SIG-M5 treated with dmso at 0.1 percent for 504 hours (cell line): Measurements from ENCODE around the gene EFCAB6.

Source experiments
- DNase-seq: peaks from one replicate; lab custom pipeline; 2025; ENCODE audit not compliant: unreplicated experiment; lab: John Stamatoyannopoulos, UW

EFCAB6 gene

GRCh38 chr22:43643387-43643786 is 168.7 kb downstream of the EFCAB6 start:
- DNase-seq: no peak

GRCh38 chr22:43642319-43643206 is 169.5 kb downstream of the EFCAB6 start:
- no peak for DNase-seq

GRCh38 chr22:43639228-43639948 is 172.7 kb downstream of the EFCAB6 start:
- no peak for DNase-seq

GRCh38 chr22:43637275-43638260 is 174.5 kb downstream of the EFCAB6 start:
- no peak for DNase-seq

- no peak for DNase-seq
Measured at GRCh38 chr22:43636086-43636485, 176.0 kb downstream of the EFCAB6 start.

GRCh38 chr22:43635101-43635500 is 177.0 kb downstream of the EFCAB6 start:
- no peak for DNase-seq

- no peak for DNase-seq
Measured at GRCh38 chr22:43634316-43634715, 177.8 kb downstream of the EFCAB6 start.

- DNase-seq: no peak
Measured at GRCh38 chr22:43633631-43634285, 178.3 kb downstream of the EFCAB6 start.

- no peak for DNase-seq
Measured at GRCh38 chr22:43631846-43632245, 180.3 kb downstream of the EFCAB6 start.

- DNase-seq: no peak
Measured at GRCh38 chr22:43631201-43631600, 180.9 kb downstream of the EFCAB6 start.

GRCh38 chr22:43630451-43630850 is 181.7 kb downstream of the EFCAB6 start:
- DNase-seq: no peak

- DNase-seq: no peak
Measured at GRCh38 chr22:43628250-43628649, 183.9 kb downstream of the EFCAB6 start.

- no peak for DNase-seq
Measured at GRCh38 chr22:43627485-43628213, 184.5 kb downstream of the EFCAB6 start.

- no peak for DNase-seq
Measured at GRCh38 chr22:43625242-43625641, 186.9 kb downstream of the EFCAB6 start.

GRCh38 chr22:43624144-43624998 is 187.7 kb downstream of the EFCAB6 start:
- no peak for DNase-seq

GRCh38 chr22:43622886-43623285 is 189.2 kb downstream of the EFCAB6 start:
- DNase-seq: no peak

GRCh38 chr22:43620197-43620596 is 191.9 kb downstream of the EFCAB6 start:
- DNase-seq: no peak

- no peak for DNase-seq
Measured at GRCh38 chr22:43618517-43618916, 193.6 kb downstream of the EFCAB6 start.

- DNase-seq: no peak
Measured at GRCh38 chr22:43616645-43617044, 195.5 kb downstream of the EFCAB6 start.
